ENCODE results near the gene RAB17.

DNA sequence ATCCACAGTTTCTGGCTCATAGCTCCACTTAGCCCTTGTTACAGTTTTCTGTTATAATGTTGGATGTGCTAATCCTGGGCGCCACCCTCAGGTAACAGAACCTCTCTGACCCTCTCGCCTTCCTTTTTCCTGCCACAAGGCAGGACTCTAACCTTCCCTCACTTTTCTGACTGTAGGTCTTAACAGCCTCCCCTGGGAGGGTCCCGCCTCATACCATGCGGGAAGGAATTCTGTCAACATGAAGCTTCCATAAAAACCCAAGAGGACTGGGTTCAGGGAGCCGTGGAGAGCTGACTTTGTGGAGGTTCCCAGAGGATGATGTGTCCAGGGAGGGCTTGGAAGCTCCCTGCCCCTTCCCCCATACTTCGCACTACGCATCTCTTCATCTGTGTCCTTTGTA, 11.9 kb upstream of the RAB17 start:
- TF ChIP-seq TAF1 (IDR thresholded peaks at IDR 0.05; ENCODE audit: borderline replicate concordance, insufficient read depth, low read length): no peak
- no peak for TF ChIP-seq FOXP2 (optimal IDR thresholded peaks at IDR 0.05; ENCODE audit: borderline replicate concordance, extremely low read depth, extremely low read length, insufficient read depth)
